ENCODE results near the gene ADORA2A.

DNA sequence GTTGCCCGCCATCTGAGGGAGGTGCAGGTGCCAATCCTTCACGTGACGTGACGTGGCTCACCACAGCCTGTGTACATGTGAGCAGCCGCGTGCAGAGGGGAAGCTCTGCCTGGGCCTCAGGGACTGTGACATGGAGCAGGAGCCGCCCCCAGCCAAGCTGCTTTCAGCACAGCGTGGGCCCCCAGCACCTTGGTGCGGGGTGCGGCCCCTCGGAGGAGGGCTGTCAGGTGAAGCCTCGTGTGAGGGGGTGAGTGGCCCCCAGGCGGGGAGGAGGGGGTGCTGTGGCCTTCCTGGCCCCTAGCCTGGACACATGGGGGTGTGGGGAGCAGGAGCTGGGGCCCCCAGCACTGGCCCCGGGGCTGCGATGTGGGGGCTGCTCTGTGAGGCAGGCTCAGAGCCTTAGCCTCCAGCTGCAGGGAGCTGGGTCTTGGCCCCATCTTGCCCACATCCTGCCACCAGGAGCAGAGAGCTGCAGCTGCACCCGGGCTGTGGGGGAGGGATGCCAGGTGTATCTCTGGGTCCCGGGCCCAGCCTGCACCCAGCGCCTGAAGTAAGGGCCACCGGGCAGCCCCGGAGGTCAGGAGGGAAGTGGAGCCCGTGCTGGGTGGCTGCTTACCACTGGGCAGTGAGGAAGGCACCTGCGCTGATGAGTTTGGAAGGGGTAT is at the start of gene ADORA2A:
- no peak for TF ChIP-seq POLR2AphosphoS5 (IDR thresholded peaks at IDR 0.05; ENCODE audit: borderline replicate concordance, low read depth, low read length)
- no peak for TF ChIP-seq EZH2 (IDR thresholded peaks at IDR 0.05)
